ENCODE measurements around the gene BLTP3B.
A peak's percentile ranks its signal among the peaks of the same experiment; 100 is the strongest.

Gene BLTP3B

GRCh38 chr12:100159391-100160104 is 16.9 kb upstream of the BLTP3B start:
- DNase-seq (ENCODE audit: low read depth): no peak

GRCh38 chr12:100158535-100158934 is 15.9 kb upstream of the BLTP3B start:
- no peak for DNase-seq (ENCODE audit: low read depth)

GRCh38 chr12:100157427-100157821 is 14.8 kb upstream of the BLTP3B start:
- no peak for DNase-seq (ENCODE audit: low read depth)

GRCh38 chr12:100156731-100157426 is 14.2 kb upstream of the BLTP3B start:
- DNase-seq (ENCODE audit: low read depth): no peak

GRCh38 chr12:100154474-100155247 is 12.0 kb upstream of the BLTP3B start:
- DNase-seq (ENCODE audit: low read depth): peak; percentile 53

DNA sequence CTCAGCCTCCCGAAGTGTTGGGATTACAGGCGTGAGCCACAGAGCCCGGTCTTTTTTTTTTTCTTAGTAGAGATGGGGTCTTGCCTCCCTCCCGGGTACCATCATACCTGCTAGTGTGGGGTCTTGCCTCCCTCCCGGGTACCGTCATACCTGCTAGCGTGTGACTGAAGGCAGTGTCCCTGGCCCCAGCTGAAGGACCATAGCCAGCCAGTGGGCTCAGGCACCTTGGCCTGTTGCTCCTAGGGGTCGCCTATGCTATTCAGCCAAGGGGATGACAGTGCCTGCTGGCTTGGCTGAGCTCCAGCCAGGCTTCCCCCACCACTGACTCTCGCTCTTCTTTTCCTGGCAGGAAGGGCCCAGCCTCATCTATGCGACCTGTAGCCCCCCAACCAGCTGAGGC is 10.5 kb upstream of the BLTP3B start:
- no peak for DNase-seq (ENCODE audit: low read depth)

DNA sequence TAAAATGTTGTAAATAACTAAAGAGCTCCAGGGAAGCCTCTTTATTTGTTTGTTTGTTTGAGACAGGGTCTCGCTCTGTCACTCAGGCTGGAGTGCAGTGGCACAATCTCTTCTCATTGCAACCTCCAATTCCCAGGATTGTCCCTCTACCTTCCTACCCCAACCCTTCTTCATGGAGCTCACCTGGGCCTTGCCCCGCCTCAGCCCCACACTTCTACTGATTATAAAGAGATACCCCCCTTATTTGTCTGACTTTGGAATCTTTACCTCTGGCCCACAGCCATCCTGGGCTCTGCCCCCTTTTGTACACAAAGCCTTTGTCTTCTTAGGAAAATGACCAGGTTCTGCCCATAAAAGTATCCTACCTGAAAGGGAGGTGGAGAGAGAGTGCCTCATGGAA is 9.1 kb upstream of the BLTP3B start:
- DNase-seq (ENCODE audit: low read depth): no peak

DNA sequence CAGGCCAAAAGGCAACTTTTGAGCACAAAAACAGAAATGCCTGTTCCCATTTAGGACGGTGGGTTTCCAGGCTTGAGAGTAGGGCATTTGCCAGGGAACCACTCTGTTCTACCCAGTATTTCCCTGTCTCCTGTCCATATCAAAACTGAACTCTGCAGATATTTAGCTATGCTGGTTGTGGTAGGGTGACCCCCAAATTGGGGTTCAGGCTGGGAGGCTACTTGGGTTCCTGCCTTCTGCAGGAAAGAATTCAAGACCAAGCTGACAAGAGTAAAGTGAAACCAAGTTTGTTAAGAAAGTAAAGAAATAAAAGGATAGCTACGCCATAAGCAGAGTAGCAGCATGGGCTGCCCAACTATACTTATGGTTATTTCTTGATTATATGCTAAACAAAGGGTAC is 3.6 kb upstream of the BLTP3B start:
- DNase-seq (ENCODE audit: low read depth): no peak

DNA sequence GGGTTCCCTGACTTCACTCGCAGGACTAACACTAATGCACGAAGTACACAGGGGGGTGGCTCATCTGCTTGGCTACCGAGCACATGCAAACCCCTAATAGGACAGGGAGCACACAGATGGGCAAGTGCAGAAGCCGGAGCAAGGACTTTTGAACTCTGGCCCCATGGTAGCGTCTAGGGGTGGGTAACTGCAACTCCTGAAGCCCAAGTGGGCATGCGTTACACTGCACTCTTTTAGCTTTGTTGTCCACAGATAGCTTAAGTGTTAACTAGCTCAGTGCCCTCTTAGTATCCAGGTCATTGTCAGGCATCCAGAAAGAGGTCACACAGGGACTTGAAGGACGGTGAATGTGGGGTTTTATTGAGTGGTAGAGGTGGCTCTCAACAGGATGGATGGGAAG is 3.0 kb upstream of the BLTP3B start:
- no peak for DNase-seq (ENCODE audit: low read depth)

DNA sequence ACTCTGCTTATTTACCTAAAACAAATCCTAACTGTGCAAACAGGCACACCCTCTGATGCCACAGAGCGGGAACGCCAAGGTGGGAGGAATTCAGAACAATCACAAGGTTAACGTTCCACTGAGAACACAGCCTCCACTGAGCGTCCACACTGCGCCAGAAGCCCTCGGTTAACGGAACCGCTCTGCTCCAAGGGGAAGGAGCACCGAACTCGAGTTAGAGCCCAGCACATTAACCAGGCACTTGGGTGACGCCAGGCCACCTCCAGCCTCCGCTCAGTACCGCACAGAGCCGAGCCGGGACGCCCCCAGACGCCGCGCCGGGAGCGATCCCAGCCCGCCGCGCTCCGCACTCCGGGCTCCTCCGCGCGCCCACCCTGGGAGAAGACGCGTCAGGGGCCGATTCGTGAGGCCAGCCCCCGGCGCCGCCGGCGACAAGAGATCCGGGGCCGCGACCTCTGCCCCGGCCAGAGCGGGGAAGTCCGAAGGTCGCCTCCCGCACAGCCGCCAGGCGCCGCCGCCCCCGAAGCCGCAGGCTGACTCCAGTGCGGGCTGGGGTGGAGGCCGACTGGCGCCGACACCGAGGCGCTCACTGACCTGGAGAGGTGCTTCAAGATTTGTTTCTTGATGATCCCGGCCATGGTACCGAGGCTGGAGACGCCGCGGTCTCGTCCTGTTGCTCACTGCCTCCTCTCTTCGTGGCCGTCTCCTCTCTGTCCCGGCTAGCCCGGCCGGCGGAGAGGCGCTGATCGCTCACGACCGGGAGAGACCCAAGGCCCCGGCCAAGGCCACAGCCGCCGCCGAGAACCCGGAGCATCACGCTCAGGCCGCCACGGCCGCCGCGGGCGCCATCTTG is 450 bp downstream of the BLTP3B start:
- DNase-seq (ENCODE audit: low read depth): no peak

GRCh38 chr12:100141666-100141997 is 1.0 kb downstream of the BLTP3B start:
- peak; percentile 96 for DNase-seq (ENCODE audit: low read depth)

GRCh38 chr12:100138803-100139098 is 3.9 kb downstream of the BLTP3B start:
- no peak for DNase-seq (ENCODE audit: low read depth)

GRCh38 chr12:100138048-100138802 is 4.4 kb downstream of the BLTP3B start:
- DNase-seq (ENCODE audit: low read depth): peak; percentile 46

- no peak for DNase-seq (ENCODE audit: low read depth)
Measured at GRCh38 chr12:100133200-100133599, 9.5 kb downstream of the BLTP3B start.

GRCh38 chr12:100128512-100128908 is 14.2 kb downstream of the BLTP3B start:
- DNase-seq (ENCODE audit: low read depth): peak; percentile 58

DNA sequence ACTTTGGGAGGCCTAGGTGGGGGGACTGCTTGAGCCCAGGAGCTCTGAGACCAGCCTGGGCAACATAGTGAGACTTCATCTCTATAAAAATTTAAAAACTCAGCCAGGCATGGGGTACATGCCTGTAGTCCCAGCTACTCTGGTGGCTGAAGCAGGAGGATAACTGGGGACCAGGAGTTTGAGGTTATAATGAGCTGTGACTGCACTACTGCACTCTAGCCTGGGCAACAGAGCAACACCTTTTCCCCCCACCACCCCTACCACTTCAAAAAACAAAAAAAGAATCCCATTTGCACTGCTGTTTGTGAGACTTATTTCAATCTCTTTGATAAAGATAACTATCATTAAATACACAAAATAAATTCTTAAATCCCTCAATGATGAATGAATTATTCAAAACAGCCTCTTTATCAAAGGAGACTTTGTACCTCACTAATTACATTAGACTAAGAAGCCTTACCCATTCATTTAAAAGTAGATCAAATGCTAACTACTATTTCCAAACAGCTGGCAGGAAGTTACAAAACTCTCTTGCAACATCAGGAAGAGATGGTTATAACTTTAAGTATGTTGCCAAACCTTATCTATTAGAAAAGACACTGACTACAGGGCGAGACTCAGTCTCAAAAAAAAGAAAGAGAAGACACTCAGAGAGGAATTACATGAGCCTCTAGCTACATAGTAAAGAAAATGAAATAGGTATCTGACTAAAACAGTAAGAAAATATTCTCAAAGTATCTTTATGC is 14.7 kb downstream of the BLTP3B start:
- DNase-seq (ENCODE audit: low read depth): peak; percentile 80

GRCh38 chr12:100123316-100124095 is 19.2 kb downstream of the BLTP3B start:
- no peak for DNase-seq (ENCODE audit: low read depth)

GRCh38 chr12:100120355-100120754 is 22.3 kb downstream of the BLTP3B start:
- DNase-seq (ENCODE audit: low read depth): no peak

- DNase-seq (ENCODE audit: low read depth): no peak
Measured at GRCh38 chr12:100115291-100115690, 27.4 kb downstream of the BLTP3B start.

GRCh38 chr12:100114574-100114973 is 28.1 kb downstream of the BLTP3B start:
- peak; percentile 8 for DNase-seq (ENCODE audit: low read depth)
